Kidney epithelial cell (primary cell): ENCODE data around the gene NPAS2. TPM values are rescaled to one million over a fixed set of nuclear protein-coding genes. Genes with fewer than 3 reads are reported as not detected.

Experiments used
- DNase-seq: peaks from one replicate; pipeline ENCODE4 v3.0.0-alpha.2; 2010; ENCODE audit warnings: low read depth
- H3K27me3 ChIP-seq: 2 replicates; pipeline ENCODE4 v1.6.0; 2011; ENCODE audit warnings: low read length; ENCODE audit not compliant: control insufficient read depth, insufficient read depth
- H3K36me3 ChIP-seq: 2 replicates; pipeline ENCODE4 v1.5.1; 2011; ENCODE audit warnings: low read length; ENCODE audit not compliant: control insufficient read depth, insufficient read depth
- H3K4me3 ChIP-seq: 2 replicates; pipeline ENCODE4 v1.5.1; 2011; ENCODE audit warnings: low read depth, mild to moderate bottlenecking, control low read depth, low read length
- total RNA-seq: library from RNA; depleted of rRNA; stranded (reverse); fragments of >200 nt; gene quantifications from 2 replicates; pipeline ENCODE4 v1.2.3, GENCODE V29; 2015
- TF ChIP-seq, protein P1 (sequence below): IDR thresholded peaks from 2 replicates; pipeline ENCODE4 v1.5.1; 2011; ENCODE audit warnings: mild to moderate bottlenecking, moderate library complexity, low read length, control low read depth, inconsistent platforms; ENCODE audit not compliant: insufficient read depth, poor library complexity, severe bottlenecking

NPAS2 gene
- total RNA-seq, 1 donor from 2014 or later: 11.2 TPM

- Histone ChIP-seq H3K27me3 (no peaks in the 10 kb centered on the region), H3K36me3 (no peaks in the 10 kb centered on the region), H3K4me3 (no peak overlapping the region)
- TF ChIP-seq, protein P1, sequence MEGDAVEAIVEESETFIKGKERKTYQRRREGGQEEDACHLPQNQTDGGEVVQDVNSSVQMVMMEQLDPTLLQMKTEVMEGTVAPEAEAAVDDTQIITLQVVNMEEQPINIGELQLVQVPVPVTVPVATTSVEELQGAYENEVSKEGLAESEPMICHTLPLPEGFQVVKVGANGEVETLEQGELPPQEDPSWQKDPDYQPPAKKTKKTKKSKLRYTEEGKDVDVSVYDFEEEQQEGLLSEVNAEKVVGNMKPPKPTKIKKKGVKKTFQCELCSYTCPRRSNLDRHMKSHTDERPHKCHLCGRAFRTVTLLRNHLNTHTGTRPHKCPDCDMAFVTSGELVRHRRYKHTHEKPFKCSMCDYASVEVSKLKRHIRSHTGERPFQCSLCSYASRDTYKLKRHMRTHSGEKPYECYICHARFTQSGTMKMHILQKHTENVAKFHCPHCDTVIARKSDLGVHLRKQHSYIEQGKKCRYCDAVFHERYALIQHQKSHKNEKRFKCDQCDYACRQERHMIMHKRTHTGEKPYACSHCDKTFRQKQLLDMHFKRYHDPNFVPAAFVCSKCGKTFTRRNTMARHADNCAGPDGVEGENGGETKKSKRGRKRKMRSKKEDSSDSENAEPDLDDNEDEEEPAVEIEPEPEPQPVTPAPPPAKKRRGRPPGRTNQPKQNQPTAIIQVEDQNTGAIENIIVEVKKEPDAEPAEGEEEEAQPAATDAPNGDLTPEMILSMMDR: no peak
- DNase-seq: peak; percentile 16
Observed at GRCh38 chr2:100783987-100784386, 36.0 kb upstream of the NPAS2 start.

GRCh38 chr2:100784681-100785080 is 35.3 kb upstream of the NPAS2 start:
- no peak for DNase-seq
- H3K27me3 ChIP-seq: no peaks in the 10 kb centered on the region
- no peak overlapping the region for H3K4me3 ChIP-seq
- TF ChIP-seq, protein P1: no peak
- no peaks in the 10 kb centered on the region for H3K36me3 ChIP-seq

DNA sequence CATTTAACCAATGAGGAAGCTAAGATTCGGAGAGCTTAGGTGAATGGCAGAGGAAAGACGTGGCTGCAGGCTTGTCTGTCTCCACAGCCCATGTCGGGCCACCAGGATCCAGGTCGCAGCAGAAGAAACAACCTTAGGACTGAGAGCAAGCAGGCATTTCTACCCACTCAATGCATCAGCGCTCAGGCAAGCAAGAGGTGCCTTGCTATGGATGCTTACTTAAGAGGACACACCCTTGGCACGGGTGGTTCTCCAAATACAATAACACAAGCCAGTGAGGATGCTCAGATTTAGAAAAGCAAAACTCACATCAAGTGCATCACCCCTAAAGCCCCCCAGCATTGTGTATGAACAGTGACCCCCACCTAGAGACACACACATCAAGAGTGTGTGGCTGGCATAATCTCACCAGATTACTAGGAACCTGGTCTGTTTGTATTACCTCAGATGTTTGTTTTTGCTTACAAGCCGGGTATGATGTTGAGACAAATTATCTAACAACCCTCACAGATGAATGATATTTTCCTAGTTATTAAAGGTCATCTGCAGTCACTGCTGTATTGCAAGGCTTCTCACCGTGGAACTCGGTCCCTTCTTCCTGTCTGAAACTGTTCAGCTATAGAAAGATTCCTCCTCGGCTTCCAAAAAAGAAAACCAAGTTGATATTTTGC is 34.2 kb upstream of the NPAS2 start:
- peak; percentile 19 for DNase-seq
- no peak overlapping the region for H3K4me3 ChIP-seq

GRCh38 chr2:100786297-100786658 is 33.7 kb upstream of the NPAS2 start:
- H3K27me3 ChIP-seq: no peaks in the 10 kb centered on the region
- TF ChIP-seq, protein P1: no peak
- H3K4me3 ChIP-seq: no peak overlapping the region
- DNase-seq: peak; percentile 87
- no peaks in the 10 kb centered on the region for H3K36me3 ChIP-seq

More for the DNA sequence above, 34.2 kb upstream of the NPAS2 start:
- H3K36me3 ChIP-seq: no peaks in the 10 kb centered on the region
- H3K27me3 ChIP-seq: no peaks in the 10 kb centered on the region
- TF ChIP-seq, protein P1: no peak

GRCh38 chr2:100786985-100787384 is 33.0 kb upstream of the NPAS2 start:
- Histone ChIP-seq H3K27me3 (no peaks in the 10 kb centered on the region), H3K36me3 (no peaks in the 10 kb centered on the region), H3K4me3 (no peak overlapping the region)
- TF ChIP-seq, protein P1: no peak
- DNase-seq: no peak

- Histone ChIP-seq H3K4me3 (no peak overlapping the region), H3K36me3 (no peaks in the 10 kb centered on the region), H3K27me3 (no peaks in the 10 kb centered on the region)
- no peak for DNase-seq
- TF ChIP-seq, protein P1: no peak
Observed at GRCh38 chr2:100789361-100789760, 30.6 kb upstream of the NPAS2 start.
